GM08714 (cell line): ENCODE results near the gene COMP.
"Not testable (repeated sequence)": the region's sequence is repeated elsewhere in the genome, so short reads cannot be mapped to it uniquely, and the experiment has no call there.

Source experiments
- H3K4me3 ChIP-seq: fragments of 200-500 bp; sonication (Bioruptor generic); 2 replicates; pipeline ENCODE4 v1.5.1; 2014; ENCODE audit warnings: mild to moderate bottlenecking, low read length, inconsistent platforms
- ZNF274 ChIP-seq: IDR thresholded peaks from 2 replicates; pipeline ENCODE4 v1.6.1; 2012; ENCODE audit warnings: mild to moderate bottlenecking, low read depth, low read length

COMP gene

GRCh38 chr19:18745012-18745735 is 45.9 kb downstream of the COMP start:
- H3K4me3 ChIP-seq, result no peak overlapping the region
- TF ChIP-seq ZNF274, result no peak

- TF ChIP-seq ZNF274, result no peak
- H3K4me3 ChIP-seq, result no peak overlapping the region
Measured at GRCh38 chr19:18743784-18744418, 47.2 kb downstream of the COMP start.

DNA sequence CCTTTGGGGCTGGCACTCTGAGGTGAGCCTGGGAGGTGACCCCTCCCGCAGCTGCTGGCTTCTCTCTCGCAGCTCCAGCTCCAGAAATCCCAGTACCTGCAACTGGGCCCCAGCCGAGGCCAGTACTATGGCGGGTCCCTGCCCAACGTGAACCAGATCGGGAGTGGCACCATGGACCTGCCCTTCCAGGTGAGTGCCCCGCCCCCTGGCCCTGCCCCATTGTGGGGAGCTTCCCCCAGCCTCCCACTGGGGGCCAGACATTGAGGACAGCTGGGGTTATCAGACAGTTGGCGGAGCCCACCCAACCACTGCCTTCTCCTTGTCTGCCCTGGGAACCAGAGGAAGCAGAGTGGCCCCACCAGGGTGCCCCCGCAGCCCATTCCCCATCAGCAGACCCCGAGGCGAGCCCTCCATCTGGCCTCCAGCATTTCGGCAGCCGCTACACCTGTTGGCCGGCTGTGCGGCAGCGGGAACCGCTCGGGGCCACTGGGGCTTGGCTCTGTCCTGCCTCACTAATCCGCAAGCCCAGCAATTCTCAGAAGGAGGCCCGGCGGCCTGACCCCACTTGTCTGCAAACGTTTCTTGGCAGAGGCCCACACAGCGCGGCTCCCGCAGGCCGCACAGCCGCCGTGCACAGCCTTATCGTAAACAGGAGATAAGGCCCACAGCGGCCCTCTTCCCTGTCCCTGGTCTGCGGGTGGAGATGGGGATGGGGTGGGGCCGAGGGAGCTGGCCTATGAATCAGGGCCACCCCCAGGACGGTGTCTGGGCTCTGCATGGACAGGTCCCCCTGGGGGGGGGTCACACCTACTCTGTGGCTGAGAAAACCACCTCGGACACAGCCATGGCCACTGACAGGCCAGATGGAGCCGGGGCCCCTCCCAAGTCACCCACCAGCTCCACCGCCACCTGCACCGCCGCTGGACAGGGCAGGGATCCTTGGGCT is 48.0 kb downstream of the COMP start:
- TF ChIP-seq ZNF274, result no peak
- H3K4me3 ChIP-seq, result no peak overlapping the region

DNA sequence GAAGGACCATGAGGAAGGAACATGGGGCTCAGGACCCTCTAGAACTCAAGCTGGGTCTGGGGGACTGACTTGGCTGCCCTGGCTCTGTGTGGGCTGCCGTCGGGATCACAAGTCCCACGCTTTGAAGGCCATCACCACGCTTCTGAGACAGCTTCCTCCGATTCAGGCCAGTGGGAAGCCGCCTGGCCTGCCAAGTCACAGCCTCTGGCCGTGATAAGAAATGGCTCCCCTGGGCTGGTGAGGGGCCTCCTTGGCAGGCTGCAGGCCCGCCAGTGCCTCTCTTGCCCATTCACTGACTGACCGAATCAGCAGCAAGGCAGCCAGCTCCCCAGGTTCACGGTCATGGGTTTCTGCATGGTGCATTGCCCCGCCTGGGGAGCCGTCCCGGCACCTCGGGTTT is 48.8 kb downstream of the COMP start:
- no peak overlapping the region for H3K4me3 ChIP-seq
- TF ChIP-seq ZNF274, result no peak

GRCh38 chr19:18741124-18742121 is 49.7 kb downstream of the COMP start:
- TF ChIP-seq ZNF274, result no peak
- no peak overlapping the region for H3K4me3 ChIP-seq

DNA sequence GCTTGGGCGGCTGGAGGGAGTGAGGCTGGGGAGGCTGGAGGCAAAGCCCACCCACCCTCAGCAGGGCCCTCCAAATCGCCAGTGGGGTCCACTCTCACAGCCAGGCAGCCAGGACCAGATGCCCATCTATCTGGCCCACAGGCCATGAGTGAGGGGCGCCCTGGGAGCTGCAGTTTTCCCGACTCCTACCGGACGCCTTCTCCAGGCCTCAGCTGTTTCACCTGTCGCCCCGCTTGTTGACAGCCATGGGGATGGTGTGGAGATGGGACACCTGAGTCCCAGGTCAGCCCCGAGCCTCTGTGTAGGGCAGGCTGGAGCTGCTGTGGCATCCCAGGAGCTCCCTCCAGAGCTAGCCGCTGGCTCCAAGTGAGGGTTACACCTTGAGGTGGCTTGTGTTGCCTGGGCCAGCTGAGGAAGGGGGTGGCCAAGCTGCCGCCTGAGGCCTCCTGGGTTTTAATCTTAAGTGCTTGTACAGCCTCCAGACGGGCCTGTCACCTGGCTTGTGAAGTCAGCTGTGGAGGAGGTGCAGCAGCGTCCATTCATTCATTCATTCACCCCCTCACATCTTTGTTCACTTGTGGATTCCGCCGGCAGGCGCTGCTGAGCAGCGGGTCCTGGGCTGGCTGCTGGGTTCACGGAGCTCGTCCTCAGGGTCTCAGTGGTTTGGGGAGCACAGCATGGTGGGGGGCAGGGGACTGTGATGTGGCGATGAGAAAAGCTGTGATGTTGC is 52.0 kb downstream of the COMP start:
- H3K4me3 ChIP-seq, result no peak overlapping the region
- no peak for TF ChIP-seq ZNF274

DNA sequence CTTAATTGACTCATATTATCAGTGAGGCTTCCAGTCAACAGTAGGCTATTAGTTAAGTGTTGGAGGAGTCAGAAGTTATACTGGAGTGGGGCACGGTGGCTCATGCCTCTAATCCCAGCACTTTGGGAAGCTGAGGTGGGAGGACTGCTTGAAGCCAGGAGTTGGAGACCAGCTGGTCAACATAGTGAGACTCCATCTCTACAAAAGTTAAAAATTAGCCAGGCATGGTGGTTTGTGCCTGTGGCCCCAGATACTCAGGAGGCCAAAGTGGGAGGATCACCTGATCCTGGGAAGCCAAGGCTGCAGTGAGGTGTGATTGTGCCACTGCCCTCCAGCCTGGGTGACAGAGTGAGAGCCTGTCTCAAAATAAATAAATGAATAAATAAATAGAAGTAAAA is 53.2 kb downstream of the COMP start:
- no peak for TF ChIP-seq ZNF274
- no peak overlapping the region for H3K4me3 ChIP-seq

GRCh38 chr19:18737337-18737953 is 53.7 kb downstream of the COMP start:
- TF ChIP-seq ZNF274, result no peak

GRCh38 chr19:18736415-18737336 is 54.4 kb downstream of the COMP start:
- no peak for TF ChIP-seq ZNF274
- H3K4me3 ChIP-seq, result no peak overlapping the region

More at GRCh38 chr19:18737337-18737953, 53.7 kb downstream of the COMP start:
- H3K4me3 ChIP-seq, result no peak overlapping the region

- no peak for TF ChIP-seq ZNF274
- H3K4me3 ChIP-seq, result no peak overlapping the region
Measured at GRCh38 chr19:18735752-18736151, 55.4 kb downstream of the COMP start.

- TF ChIP-seq ZNF274, result no peak
- H3K4me3 ChIP-seq, result no peak overlapping the region
Measured at GRCh38 chr19:18735324-18735723, 55.8 kb downstream of the COMP start.

GRCh38 chr19:18733762-18734332 is 57.3 kb downstream of the COMP start:
- not testable (repeated sequence) for H3K4me3 ChIP-seq
